NOMO-1 (cell line): ENCODE data around the gene NFATC2IP.
"Not testable (repeated sequence)": the region's sequence is repeated elsewhere in the genome, so short reads cannot be mapped to it uniquely, and the experiment has no call there.

ENCODE experiments used
- DNase-seq, 2 experiments: peaks; one replicate each; lab custom pipeline; 2025; ENCODE audit not compliant: unreplicated experiment in 2 of 2; lab: John Stamatoyannopoulos, UW

NFATC2IP gene

DNA sequence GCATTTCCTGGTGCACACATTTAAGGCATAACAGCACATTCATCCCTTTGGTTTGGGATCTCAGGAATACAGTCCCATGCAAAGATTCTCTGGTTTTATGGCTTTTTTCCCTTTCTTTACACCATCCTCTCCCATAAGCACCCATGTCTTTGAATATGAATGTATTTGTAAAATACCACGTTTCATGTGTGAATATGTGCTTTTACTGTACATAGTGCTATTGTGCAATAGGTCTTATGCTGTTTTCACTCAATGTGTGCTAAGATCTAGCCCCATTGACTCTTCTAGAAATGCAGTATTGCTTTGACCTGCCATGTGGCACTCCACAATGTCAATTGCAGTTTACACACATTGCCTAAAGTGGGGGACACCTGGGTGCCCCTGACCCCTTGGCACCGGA is 13.8 kb downstream of the NFATC2IP start:
- DNase-seq, result no peak

DNA sequence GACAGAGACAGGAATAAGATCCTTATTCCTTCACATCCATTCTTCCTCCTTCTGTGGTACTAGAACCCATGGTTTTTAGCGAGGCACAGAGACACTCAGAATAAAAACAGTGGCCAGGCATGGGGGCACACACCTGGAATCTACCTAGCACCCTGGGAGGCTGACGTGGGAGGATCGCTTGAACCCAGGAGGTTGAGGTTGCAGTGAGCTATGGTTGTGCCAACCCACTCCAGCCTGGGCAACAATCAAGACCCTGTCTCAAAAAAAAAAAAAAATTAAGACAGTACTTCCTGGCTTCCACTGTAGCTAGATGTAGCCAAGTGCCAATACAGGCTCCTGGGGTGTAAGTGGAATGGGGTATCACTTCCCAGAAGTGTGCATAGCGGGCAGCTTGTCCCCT is 16.4 kb downstream of the NFATC2IP start:
- DNase-seq, result no peak

DNA sequence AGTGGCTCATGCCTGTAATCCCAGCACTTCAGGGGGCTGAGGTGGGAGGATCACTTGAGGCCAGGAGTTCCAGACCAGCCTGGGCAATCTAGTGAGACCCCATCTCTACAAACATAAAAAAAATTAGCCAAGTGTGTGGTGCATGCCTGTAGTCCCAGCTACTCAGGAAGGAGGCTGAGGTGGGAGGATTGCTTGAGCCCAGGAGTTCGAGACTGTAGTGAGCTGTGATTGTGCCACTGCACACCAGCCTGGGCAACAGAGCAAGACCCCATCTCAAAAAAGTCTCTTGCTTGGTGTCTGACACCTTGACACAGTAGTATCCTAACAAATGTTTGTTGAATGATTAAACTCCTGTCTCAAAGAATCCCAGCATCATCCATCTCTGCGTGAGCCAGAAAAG is 19.0 kb downstream of the NFATC2IP start:
- not testable (repeated sequence) for DNase-seq

DNA sequence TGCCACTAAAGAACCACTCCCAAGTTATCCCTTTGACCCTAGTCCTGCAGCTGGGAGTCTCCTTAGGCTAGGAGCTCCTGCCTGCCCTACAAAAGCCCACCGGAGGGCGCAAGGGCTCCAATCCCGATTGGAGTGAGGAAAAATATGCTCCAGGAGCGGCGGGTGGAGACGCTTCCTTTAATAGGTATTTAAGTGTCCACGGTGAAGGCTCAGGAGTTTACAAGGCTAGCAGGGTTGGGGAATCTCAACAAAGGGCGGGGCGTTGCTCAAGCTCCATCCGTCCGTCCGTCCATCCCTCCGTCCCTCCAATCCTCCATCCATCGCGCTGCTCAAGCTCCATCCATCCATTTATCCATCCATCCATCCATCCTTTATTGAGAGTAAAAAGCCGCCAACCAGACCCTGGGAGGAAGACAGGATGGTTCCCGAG is 23.3 kb downstream of the NFATC2IP start:
- DNase-seq, result peak; percentile 5 to 31

DNA sequence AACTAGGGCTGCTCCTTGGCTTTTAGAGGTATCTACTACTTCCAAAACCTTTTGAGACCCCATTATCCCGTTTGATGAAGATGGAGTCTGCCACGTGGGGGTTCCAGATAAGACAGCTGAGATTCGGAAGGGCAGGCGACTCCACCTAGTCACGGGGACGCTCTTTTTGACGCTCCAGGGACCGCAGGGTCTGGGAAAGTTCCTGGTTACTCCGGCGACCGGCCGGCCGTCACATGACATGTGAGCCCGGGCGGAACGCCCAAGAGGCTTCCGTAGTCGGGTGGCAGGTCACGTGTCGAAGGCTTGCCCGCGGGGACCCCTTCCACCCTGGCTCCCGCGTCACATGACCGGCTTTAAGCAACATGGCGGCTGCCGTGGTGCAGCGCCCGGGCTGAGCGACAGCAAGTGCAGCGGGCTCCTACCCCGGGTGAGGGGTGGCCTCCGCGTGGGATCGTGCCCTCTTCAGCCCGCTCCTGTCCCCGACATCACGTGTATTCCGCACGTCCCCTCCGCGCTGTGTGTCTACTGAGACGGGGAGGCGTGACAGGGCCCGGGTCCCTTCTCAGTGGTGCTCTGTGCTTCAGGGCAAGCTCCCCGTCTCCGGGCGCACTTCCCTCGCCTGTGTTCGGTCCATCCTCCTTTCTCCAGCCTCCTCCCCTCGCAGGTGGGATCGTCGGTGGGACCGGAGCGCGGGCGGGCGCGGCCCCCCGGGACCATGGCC is 23.9 kb downstream of the NFATC2IP start, which contains the start of gene SPNS1:
SPNS1 (plus strand) TSS at position 342 of the 721 bp plus-strand sequence; CDS start at position 716, 374 bp downstream.
- peak; percentile 90 to 94 for DNase-seq

DNA sequence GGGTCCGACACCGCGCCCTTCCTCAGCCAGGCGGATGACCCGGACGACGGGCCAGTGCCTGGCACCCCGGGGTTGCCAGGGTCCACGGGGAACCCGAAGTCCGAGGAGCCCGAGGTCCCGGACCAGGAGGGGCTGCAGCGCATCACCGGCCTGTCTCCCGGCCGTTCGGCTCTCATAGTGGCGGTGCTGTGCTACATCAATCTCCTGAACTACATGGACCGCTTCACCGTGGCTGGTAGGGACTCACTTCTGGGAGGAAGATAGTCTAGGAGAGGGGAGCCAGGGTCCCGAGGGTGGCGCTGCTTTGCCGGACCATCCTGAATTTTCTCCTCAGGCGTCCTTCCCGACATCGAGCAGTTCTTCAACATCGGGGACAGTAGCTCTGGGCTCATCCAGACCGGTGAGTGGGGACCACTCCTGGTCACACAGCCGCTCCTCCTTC is 24.4 kb downstream of the NFATC2IP start:
- DNase-seq, result no peak

DNA sequence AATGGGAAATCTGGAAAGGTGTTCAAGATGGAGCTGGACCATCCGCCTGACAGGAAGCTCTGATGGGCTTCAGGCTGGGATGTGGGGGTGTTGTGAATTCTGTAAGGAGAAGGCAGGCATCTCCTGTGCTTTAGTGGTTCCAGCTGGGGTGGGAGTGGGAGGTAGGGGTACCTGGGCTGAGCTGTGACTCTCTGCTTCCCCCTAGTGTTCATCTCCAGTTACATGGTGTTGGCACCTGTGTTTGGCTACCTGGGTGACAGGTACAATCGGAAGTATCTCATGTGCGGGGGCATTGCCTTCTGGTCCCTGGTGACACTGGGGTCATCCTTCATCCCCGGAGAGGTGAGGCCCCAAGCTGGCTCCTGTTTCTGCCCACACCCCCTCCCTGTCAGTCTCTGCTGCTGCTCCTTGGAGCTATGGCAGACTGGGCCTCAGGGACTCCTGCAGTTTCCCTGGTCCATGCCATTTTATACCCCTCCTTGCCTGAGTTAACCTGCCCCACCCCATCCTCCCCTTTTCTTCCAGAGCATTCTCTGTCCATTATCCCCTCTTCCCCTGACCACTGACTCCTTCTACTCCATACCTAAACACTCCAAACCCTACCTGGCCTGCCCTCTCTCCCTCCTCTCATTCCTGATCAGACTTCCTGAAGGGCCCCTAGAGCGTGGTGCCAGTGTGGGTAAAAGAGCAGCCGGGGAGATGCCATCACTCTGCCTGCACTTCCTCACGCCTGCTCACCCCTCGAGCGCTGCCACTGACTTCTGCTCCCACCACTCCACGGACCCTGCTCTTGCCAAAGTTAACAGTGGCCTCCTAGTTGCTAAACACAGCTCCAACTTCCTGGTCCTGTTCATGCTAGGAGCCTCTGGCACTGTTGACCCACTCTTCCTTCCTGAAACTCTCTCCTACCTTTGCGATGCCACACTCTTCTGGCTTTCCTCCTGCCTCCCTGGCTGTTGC is 27.2 kb downstream of the NFATC2IP start:
- no peak for DNase-seq

DNA sequence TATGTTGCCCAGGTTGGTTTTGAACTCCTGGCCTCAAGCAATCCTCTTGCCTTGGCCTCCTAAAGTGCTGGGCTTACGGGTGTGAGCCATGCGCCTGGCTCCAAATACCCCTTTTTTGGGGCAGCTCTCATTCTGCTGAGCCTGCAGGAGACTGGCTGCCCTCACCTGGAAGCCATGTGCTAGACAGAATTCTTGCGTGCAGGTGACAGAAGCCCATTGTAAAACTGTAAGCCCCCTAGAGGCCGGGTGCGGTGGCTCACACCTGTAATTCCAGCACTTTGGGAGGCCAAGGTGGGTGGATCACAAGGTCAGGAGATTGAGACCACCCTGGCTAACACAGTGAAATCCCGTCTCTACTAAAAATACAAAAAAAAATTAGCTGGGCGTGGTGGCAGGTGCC is 29.6 kb downstream of the NFATC2IP start:
- DNase-seq, result not testable (repeated sequence)

DNA sequence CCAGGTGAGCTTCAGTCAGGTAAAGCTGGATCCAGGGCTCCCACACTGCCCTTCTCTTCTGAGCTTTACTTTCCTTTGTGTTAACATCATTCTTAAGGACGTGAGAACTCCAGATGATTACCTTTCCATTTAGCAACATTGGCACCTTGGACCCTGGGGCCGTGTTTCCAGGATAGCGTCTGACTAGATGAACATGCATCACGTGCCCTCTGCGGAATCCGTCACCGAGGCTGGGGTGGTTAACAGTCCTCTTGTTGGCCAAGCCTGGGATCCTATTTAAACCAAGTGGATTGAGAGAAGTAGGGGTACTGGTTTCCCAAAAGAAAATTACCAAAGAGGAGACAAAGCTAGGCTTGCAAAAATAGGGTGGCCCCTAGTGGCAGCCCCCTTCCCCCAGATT is 30.2 kb downstream of the NFATC2IP start:
- DNase-seq, result no peak

DNA sequence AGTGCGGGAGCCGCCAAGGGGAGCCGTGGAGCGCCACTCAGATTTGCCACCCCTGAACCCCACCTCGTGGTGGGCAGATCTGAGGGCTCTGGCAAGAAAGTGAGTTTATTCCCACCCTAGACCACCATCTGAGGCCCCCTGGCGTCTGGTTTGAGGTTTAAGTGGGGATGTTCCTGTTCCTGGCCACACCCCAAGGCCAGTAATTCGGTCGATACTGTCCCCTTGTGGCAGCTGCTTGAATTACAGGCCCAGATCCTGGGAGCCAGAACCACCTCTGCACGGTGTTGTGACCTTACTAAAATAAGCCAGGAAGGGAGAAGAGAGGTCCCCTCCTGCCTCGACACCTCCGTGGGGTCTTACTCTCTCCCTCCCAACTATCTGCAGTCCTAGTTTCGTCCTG is 30.8 kb downstream of the NFATC2IP start:
- peak in 1 of 2 experiments; percentile 38 for DNase-seq

DNA sequence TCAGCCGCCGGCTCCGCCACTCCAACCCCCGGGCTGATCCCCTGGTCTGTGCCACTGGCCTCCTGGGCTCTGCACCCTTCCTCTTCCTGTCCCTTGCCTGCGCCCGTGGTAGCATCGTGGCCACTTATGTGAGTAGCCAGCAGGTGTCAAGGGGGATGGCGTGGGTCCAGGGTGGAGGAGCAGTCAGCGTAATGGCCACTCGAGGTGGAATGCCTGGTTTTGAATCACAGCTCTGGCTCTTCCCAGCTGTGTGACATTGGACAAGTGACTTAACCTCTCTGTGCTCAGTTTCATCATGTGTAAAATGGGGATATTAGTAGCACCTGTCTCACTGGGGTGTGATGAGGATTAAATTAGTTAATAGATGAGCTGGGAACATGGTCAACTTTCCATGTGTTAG is 31.7 kb downstream of the NFATC2IP start:
- no peak for DNase-seq

DNA sequence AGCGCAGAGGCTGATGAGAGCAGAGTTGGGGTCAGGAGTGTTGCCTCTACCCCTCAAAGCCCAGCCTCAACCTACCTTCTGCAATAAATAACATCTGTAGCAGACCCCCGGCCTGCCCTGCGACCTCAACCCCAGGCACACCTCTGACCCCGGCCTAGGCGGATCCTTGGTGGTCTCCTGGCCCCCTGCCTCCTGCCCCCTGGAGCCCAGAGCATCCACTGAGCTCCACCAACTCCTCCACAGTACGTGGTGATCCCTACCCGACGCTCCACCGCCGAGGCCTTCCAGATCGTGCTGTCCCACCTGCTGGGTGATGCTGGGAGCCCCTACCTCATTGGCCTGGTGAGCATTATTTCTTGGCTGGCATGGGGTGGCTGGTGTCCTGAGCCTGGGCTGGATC is 32.2 kb downstream of the NFATC2IP start:
- no peak for DNase-seq

DNA sequence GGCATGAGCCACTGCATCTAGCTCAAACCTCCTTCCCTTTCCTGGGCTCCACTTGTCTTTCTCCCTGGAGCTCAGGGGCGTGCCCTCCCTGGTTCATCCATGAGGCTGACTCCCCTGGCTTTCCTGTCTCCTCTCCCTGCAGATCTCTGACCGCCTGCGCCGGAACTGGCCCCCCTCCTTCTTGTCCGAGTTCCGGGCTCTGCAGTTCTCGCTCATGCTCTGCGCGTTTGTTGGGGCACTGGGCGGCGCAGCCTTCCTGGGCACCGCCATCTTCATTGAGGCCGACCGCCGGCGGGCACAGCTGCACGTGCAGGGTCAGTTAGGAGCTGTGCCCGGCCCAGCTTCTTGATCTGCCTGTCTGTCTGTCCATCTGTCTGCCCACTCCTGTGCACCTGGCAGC is 32.9 kb downstream of the NFATC2IP start:
- peak; percentile 80 to 90 for DNase-seq

DNA sequence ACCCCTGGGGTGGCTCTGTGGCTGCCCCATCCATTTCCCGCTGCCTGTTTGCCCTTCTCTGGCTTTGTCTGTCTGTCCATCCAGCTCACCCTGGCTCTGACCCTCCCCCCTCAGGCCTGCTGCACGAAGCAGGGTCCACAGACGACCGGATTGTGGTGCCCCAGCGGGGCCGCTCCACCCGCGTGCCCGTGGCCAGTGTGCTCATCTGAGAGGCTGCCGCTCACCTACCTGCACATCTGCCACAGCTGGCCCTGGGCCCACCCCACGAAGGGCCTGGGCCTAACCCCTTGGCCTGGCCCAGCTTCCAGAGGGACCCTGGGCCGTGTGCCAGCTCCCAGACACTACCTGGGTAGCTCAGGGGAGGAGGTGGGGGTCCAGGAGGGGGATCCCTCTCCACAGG is 33.4 kb downstream of the NFATC2IP start:
- DNase-seq, result no peak

DNA sequence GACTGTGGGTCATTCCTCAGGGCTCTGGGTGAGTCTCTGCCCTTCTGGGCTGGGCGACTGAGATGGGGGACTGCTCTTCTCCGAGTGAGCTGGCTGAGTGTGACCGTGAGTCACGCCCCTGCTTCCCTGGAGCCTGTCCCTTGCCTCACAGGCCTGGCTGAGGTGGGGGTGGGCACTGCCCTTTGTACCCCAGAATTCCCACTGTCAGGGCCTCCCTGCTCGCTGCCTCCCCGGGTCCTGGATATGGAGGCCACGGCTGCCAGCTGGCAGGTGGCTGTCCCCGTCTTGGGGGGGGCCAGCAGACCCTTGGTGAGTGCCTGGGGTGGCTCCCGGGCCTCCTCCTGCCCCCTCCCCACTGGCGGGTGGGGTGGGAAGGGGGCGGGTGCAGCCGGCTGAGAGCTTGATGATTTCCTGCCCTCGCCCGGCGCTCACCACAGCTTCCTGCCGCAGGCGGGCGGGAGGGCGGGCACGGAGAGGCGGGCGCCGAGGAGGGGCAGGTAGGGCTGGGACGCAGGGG is 33.9 kb downstream of the NFATC2IP start, which contains the start of gene LAT:
LAT (plus strand) TSS at position 434 of the 517 bp plus-strand sequence. CDS start 366 bp downstream, outside the sequence.
- peak; percentile 74 to 81 for DNase-seq

DNA sequence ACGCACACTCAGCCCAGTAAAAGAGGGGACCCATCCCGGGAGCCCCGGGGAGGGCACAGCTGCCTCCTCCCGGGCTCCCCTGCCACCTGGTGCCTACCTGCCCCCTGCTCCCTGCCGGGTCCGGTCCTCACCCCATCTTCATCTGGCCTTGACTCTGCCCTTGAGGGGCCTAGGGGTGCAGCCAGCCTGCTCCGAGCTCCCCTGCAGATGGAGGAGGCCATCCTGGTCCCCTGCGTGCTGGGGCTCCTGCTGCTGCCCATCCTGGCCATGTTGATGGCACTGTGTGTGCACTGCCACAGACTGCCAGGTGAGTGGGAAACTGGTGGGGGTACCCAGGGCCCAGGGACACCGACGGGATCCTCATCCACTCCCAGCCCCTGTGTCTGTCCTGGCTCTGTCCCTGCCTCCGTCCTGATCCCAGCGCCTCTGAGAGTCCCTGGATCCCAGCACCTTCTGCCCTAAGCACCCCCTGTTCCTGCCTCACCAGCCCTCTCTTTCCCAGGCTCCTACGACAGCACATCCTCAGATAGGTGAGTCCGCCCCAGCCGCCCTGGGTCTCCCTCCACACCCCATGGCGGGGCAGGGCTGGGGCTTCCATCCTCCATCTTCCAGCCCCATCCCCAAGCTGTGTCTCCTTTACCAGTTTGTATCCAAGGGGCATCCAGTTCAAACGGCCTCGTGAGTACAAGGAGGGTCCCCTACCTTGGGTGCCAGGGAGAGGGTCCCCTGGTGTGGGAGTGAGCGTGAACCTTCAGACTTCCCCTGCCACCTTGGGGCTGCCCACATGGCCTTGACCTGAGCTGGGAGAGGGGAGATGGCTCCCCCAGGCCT is 34.7 kb downstream of the NFATC2IP start:
- DNase-seq, result no peak

DNA sequence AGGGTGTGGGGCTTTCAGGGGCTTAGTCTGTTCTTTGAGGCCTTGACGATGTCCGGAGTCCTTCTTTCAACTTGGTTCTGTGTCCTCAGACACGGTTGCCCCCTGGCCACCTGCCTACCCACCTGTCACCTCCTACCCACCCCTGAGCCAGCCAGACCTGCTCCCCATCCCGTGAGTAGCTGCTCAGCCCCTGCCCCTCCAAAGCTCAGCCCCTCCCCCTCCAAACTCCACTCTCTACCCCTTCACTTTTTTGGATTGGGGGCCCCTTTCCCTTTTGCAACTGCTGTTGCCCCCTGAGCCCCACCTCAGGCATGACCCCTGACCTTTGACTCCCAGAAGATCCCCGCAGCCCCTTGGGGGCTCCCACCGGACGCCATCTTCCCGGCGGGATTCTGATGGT is 35.3 kb downstream of the NFATC2IP start:
- no peak for DNase-seq

DNA sequence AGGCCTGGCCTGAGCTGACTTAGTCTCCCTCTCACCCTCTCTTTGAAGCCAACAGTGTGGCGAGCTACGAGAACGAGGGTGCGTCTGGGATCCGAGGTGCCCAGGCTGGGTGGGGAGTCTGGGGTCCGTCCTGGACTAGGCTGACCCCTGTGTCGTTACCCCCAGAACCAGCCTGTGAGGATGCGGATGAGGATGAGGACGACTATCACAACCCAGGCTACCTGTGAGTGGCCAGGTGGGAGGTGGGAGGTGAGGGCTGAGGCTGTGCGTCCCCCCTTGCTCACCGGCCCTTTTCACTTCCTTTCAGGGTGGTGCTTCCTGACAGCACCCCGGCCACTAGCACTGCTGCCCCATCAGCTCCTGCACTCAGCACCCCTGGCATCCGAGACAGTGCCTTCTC is 35.8 kb downstream of the NFATC2IP start:
- DNase-seq, result no peak

DNA sequence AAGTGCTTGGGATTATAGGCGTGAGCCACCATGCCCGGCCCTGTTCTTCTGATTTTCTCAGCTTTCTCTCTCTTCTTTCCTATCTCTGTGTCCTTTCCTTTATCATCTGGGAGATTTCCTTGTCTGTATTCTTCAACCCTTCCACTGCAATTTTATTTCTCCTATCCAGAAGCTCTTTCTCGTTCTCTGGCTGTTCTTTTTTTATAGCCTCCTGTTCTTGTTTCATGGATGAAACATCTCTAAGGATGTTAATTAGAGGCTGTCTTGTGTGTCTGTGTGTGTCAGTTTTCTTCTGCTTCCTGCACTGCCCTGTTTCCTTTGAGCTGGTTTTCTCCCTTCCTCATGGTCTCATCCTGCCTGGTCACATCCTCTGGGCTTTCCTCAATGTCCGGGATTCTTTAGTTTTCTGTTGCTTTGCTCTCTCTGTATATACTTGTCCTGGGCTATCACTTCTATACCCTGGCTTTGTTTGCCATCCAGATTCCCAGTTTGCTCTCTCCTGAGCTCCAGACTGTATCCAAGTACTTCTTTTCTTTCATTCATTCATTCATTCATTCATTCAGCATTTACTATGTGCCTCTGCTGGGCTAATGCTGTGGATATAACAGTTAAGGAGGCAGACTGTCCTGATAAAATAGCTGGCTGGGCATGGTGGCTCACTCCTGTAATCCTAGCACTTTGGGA is 36.6 kb downstream of the NFATC2IP start:
- no peak for DNase-seq

DNA sequence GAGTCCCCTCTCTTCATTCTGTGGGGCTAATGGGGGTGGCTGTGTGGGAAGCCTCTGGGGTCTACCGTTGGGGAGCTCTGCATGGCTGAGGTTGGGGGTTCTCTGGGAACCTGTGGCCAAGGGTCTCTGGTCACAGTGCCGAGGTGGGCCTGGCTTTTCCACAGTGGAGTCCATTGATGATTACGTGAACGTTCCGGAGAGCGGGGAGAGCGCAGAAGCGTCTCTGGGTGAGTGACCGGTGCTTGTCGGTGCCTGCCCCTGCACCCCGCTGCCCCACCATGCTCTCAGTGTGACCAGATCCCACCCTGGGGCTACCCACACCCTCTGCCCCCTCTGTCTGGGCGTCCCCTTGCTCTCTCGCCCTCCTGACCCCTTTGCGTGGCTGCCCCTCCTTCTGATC is 38.6 kb downstream of the NFATC2IP start:
- DNase-seq, result no peak
